HepG2 (cell line): ENCODE results near the gene CRYM. TPM values are rescaled to one million over a fixed set of nuclear protein-coding genes. Genes with fewer than 3 reads are reported as not detected.

Source experiments
- AKAP8 ChIP-seq: sonication (generic); formaldehyde crosslinking; IDR thresholded peaks from 2 replicates; pipeline ENCODE4 v1.5.1; 2020; ENCODE audit warnings: mild to moderate bottlenecking, missing genetic modification reagents
- ATAD3A ChIP-seq: sonication (generic); formaldehyde crosslinking; IDR thresholded peaks from 2 replicates; pipeline ENCODE4 v1.4.0; 2020; ENCODE audit warnings: missing genetic modification reagents
- CC2D1A ChIP-seq: sonication (generic); formaldehyde crosslinking; IDR thresholded peaks from 2 replicates; pipeline ENCODE4 v1.8.1; 2023; ENCODE audit warnings: mild to moderate bottlenecking, missing genetic modification reagents
- HOXA9 ChIP-seq: sonication (generic); formaldehyde crosslinking; IDR thresholded peaks from 2 replicates; pipeline ENCODE4 v1.8.1; 2022; ENCODE audit warnings: missing genetic modification reagents, mild to moderate bottlenecking, moderate library complexity, borderline replicate concordance
- IKZF4 ChIP-seq: sonication (generic); formaldehyde crosslinking; IDR thresholded peaks from 2 replicates; pipeline ENCODE4 v1.5.1; 2020; ENCODE audit warnings: borderline replicate concordance, mild to moderate bottlenecking, low read depth, missing genetic modification reagents; ENCODE audit errors: not compliant biosample characterization
- IKZF5 ChIP-seq: IDR thresholded peaks from 2 replicates; pipeline ENCODE4 v1.6.1; 2018; ENCODE audit warnings: missing genetic modification reagents, mild to moderate bottlenecking, missing compliant biosample characterization
- MED8 ChIP-seq: sonication (generic); formaldehyde crosslinking; IDR thresholded peaks from 2 replicates; pipeline ENCODE4 v1.8.1; 2023; ENCODE audit warnings: mild to moderate bottlenecking, missing genetic modification reagents; ENCODE audit not compliant: insufficient replicate concordance
- MXD4 ChIP-seq: IDR thresholded peaks from 2 replicates; pipeline ENCODE4 v1.6.1; 2016; ENCODE audit warnings: mild to moderate bottlenecking, missing biosample characterization, missing genetic modification reagents
- NFATC3 ChIP-seq: sonication (generic); formaldehyde crosslinking; IDR thresholded peaks from 2 replicates; pipeline ENCODE4 v1.5.1; 2020; ENCODE audit warnings: mild to moderate bottlenecking, missing genetic modification reagents
- NFE2L1 ChIP-seq: sonication (generic); formaldehyde crosslinking; IDR thresholded peaks from 2 replicates; pipeline ENCODE4 v1.4.0; 2020; ENCODE audit warnings: missing genetic modification reagents, mild to moderate bottlenecking, borderline replicate concordance
- PHF21A ChIP-seq: sonication (generic); formaldehyde crosslinking; IDR thresholded peaks from 2 replicates; pipeline ENCODE4 v1.5.0; 2020; ENCODE audit warnings: mild to moderate bottlenecking, missing genetic modification reagents
- PRDM15 ChIP-seq: sonication (generic); formaldehyde crosslinking; IDR thresholded peaks from 2 replicates; pipeline ENCODE4 v1.4.0; 2020; ENCODE audit warnings: missing genetic modification reagents
- PRMT3 ChIP-seq: sonication (generic); formaldehyde crosslinking; IDR thresholded peaks from 2 replicates; pipeline ENCODE4 v1.8.1; 2022; ENCODE audit warnings: low read depth, mild to moderate bottlenecking, moderate library complexity, missing genetic modification reagents, borderline replicate concordance
- PTBP1 ChIP-seq: fragments of 200-400 bp; formaldehyde crosslinking; IDR thresholded peaks from 2 replicates; pipeline ENCODE4 v1.6.1; 2018; ENCODE audit warnings: low read length, low read depth; ENCODE audit not compliant: poor library complexity, severe bottlenecking
- SMARCC2 ChIP-seq: fragments of 450-650 bp; IDR thresholded peaks from 2 replicates; pipeline ENCODE4 v1.6.1; 2017; ENCODE audit warnings: antibody characterized with exemption, mild to moderate bottlenecking
- TGIF2 ChIP-seq: IDR thresholded peaks from 2 replicates; pipeline ENCODE4 v1.6.1; 2016; ENCODE audit warnings: control low read depth, missing compliant biosample characterization
- ZFP36L2 ChIP-seq: sonication (generic); formaldehyde crosslinking; IDR thresholded peaks from 2 replicates; pipeline ENCODE4 v1.4.0; 2020; ENCODE audit warnings: missing genetic modification reagents
- ZKSCAN5 ChIP-seq: sonication (generic); formaldehyde crosslinking; IDR thresholded peaks from 2 replicates; pipeline ENCODE4 v1.5.1; 2020; ENCODE audit warnings: mild to moderate bottlenecking, missing genetic modification reagents
- ZNF264 ChIP-seq: sonication (generic); formaldehyde crosslinking; IDR thresholded peaks from 2 replicates; pipeline ENCODE4 v1.4.0; 2020; ENCODE audit warnings: missing genetic modification reagents
- ZNF496 ChIP-seq: sonication (generic); formaldehyde crosslinking; IDR thresholded peaks from 2 replicates; pipeline ENCODE4 v1.8.1; 2023; ENCODE audit warnings: mild to moderate bottlenecking, moderate library complexity, missing genetic modification reagents; ENCODE audit not compliant: insufficient replicate concordance
- ZNF550 ChIP-seq: sonication (generic); formaldehyde crosslinking; IDR thresholded peaks from 2 replicates; pipeline ENCODE4 v1.4.0; 2020; ENCODE audit warnings: mild to moderate bottlenecking, missing genetic modification reagents, borderline replicate concordance
- ZNF737 ChIP-seq: sonication (generic); formaldehyde crosslinking; IDR thresholded peaks from 2 replicates; pipeline ENCODE4 v1.5.0; 2020; ENCODE audit warnings: missing genetic modification reagents, mild to moderate bottlenecking, borderline replicate concordance
- ZNF746 ChIP-seq: sonication (generic); formaldehyde crosslinking; IDR thresholded peaks from 2 replicates; pipeline ENCODE4 v1.8.0; 2022; ENCODE audit warnings: mild to moderate bottlenecking, missing genetic modification reagents
- ZNF788 ChIP-seq: sonication (generic); formaldehyde crosslinking; IDR thresholded peaks from 2 replicates; pipeline ENCODE4 v1.5.0; 2020; ENCODE audit warnings: mild to moderate bottlenecking, missing genetic modification reagents, borderline replicate concordance
- ZNF883 ChIP-seq: sonication (generic); formaldehyde crosslinking; IDR thresholded peaks from 2 replicates; pipeline ENCODE4 v1.5.1; 2020; ENCODE audit warnings: mild to moderate bottlenecking, missing genetic modification reagents; ENCODE audit errors: not compliant biosample characterization
- ZSCAN29 ChIP-seq: sonication (generic); formaldehyde crosslinking; conservative IDR thresholded peaks from 2 replicates; pipeline ENCODE4 v1.4.0; 2020; ENCODE audit warnings: mild to moderate bottlenecking, missing genetic modification reagents
- polyA plus RNA-seq, 8 experiments: library from polyadenylated mRNA; depleted of rRNA in 3 of 8; stranded (reverse) in 7 of 8; unstranded in 1 of 8; fragments of >200 nt; fragmentation: Illumina TruSeq in 4 of 8; extraction: Trizol in 4 of 8; gene quantifications; 2 replicates each; pipeline versions ENCODE4 v1.2.1 to v1.2.3, GENCODE V29; 2011 to 2016; ENCODE audit warnings: low read depth in 4 of 8, missing spikeins in 1 of 8, mixed read lengths in 1 of 8; ENCODE audit not compliant: insufficient read depth in 1 of 8
- total RNA-seq, 5 experiments: library from RNA; depleted of rRNA; stranded (reverse); fragments of >200 nt; fragmentation: Illumina TruSeq; extraction: Trizol; gene quantifications; 2 replicates each; pipeline ENCODE4 v1.2.3, GENCODE V29; 2016; ENCODE audit warnings: low read depth in 1 of 5

CRYM gene
- total and polyA plus RNA-seq, 2 of the 13 experiments (the other 11 are each of a cell fraction or from before 2014, with no cell fraction given) = 1.9 to 2.2 TPM

GRCh38 chr16:21277927-21278706 is at the start of gene CRYM (continued):
- TF ChIP-seq PRDM15 (CRISPR knock-in tag) (no peak), ZSCAN29 (CRISPR knock-in tag) (peak; percentile 85; the same call in 1 of the 2 replicates), ZNF788 (peak; percentile 96), CC2D1A (CRISPR knock-in tag) (no peak), PTBP1 (no peak), IKZF5 (CRISPR knock-in tag) (no peak; the same call in 1 of the 2 replicates), ZNF883 (CRISPR knock-in tag) (peak; percentile 72), ZNF550 (CRISPR knock-in tag) (peak; percentile 75; the same call in 1 of the 2 replicates), ZKSCAN5 (CRISPR knock-in tag) (peak; percentile 50; the same call in 1 of the 2 replicates), ZNF264 (CRISPR knock-in tag) (0 out of 2 replicates have a peak, but pooled peaks have one; percentile 24), ZFP36L2 (CRISPR knock-in tag) (no peak), MED8 (CRISPR knock-in tag) (no peak), NFE2L1 (CRISPR knock-in tag) (0 out of 2 replicates have a peak, but pooled peaks have one; percentile 79), IKZF4 (CRISPR knock-in tag) (no peak), TGIF2 (CRISPR knock-in tag) (peak; percentile 61), HOXA9 (CRISPR knock-in tag) (no peak; the same call in 1 of the 2 replicates), ZNF746 (CRISPR knock-in tag) (no peak; the same call in 1 of the 2 replicates), ZNF496 (no peak), ZNF737 (CRISPR knock-in tag) (no peak), SMARCC2 (no peak), PHF21A (CRISPR knock-in tag) (no peak; the same call in 1 of the 2 replicates), MXD4 (CRISPR knock-in tag) (0 out of 2 replicates have a peak, but pooled peaks have one; percentile 65), PRMT3 (CRISPR knock-in tag) (no peak), ATAD3A (CRISPR knock-in tag) (no peak), AKAP8 (CRISPR knock-in tag) (peak; percentile 78; the same call in 1 of the 2 replicates), NFATC3 (CRISPR knock-in tag) (no peak)
